K562 (cell line): Measurements from ENCODE around the gene ANO6. TPM values are rescaled to one million over a fixed set of nuclear protein-coding genes. Genes with fewer than 3 reads are reported as not detected.

Source experiments
- BDP1 ChIP-seq: IDR thresholded peaks from 3 replicates; pipeline ENCODE4 v1.6.1; 2011; ENCODE audit not compliant: insufficient read length, insufficient read depth
- C11orf30 ChIP-seq: fragments of 450-650 bp; IDR thresholded peaks from 2 replicates; pipeline ENCODE4 v1.6.1; 2016; ENCODE audit warnings: low read depth, mild to moderate bottlenecking
- DIDO1 ChIP-seq: fragments of 450-650 bp; IDR thresholded peaks from 2 replicates; pipeline ENCODE4 v1.6.1; 2016; ENCODE audit warnings: low read depth, missing biosample characterization, missing genetic modification characterization
- ELF4 ChIP-seq: fragments of 450-650 bp; formaldehyde crosslinking; IDR thresholded peaks from 2 replicates; pipeline ENCODE4 v1.4.0; 2022; ENCODE audit warnings: missing genetic modification characterization
- HDAC3 ChIP-seq: fragments of 450-650 bp; IDR thresholded peaks from 2 replicates; pipeline ENCODE4 v1.6.1; 2018; ENCODE audit warnings: borderline replicate concordance, mild to moderate bottlenecking, moderate library complexity; ENCODE audit not compliant: partially characterized antibody
- HDAC6 ChIP-seq: IDR thresholded peaks from 2 replicates; pipeline ENCODE4 v1.6.1; 2012; ENCODE audit warnings: low read depth, mild to moderate bottlenecking, control low read depth, inconsistent platforms, low read length, moderate library complexity
- HLTF ChIP-seq: fragments of 450-650 bp; IDR thresholded peaks from 2 replicates; pipeline ENCODE4 v1.6.1; 2016
- KAT7 ChIP-seq: sonication (generic); formaldehyde crosslinking; IDR thresholded peaks from 2 replicates; pipeline ENCODE4 v1.8.0; 2022; ENCODE audit warnings: missing genetic modification reagents, mild to moderate bottlenecking, borderline replicate concordance
- MEF2A ChIP-seq: IDR thresholded peaks from 2 replicates; pipeline ENCODE4 v1.6.1; 2011; ENCODE audit warnings: low read depth, mild to moderate bottlenecking, low read length, moderate library complexity; ENCODE audit not compliant: control insufficient read depth
- MIER1 ChIP-seq: fragments of 450-650 bp; IDR thresholded peaks from 2 replicates; pipeline ENCODE4 v1.6.1; 2016; ENCODE audit warnings: antibody characterized with exemption, mild to moderate bottlenecking, low read depth
- PHF20 ChIP-seq: fragments of 450-650 bp; IDR thresholded peaks from 2 replicates; pipeline ENCODE4 v1.6.1; 2018; ENCODE audit not compliant: partially characterized antibody
- RBFOX2 ChIP-seq: fragments of 200-400 bp; formaldehyde crosslinking; IDR thresholded peaks from 2 replicates; pipeline ENCODE4 v1.6.1; 2017; ENCODE audit warnings: low read depth, mild to moderate bottlenecking, low read length, moderate library complexity
- RBM17 ChIP-seq: fragments of 200-400 bp; formaldehyde crosslinking; IDR thresholded peaks from 2 replicates; pipeline ENCODE4 v1.6.1; 2017; ENCODE audit warnings: low read depth, mild to moderate bottlenecking, low read length, borderline replicate concordance
- SIX5 ChIP-seq, 2 experiments: IDR thresholded peaks; 2 replicates each; pipeline ENCODE4 v1.6.1; 2011; ENCODE audit warnings: low read length in 2 of 2, borderline replicate concordance in 1 of 2, low read depth in 1 of 2, mild to moderate bottlenecking in 1 of 2, moderate library complexity in 1 of 2; ENCODE audit not compliant: insufficient read depth in 1 of 2
- SMAD1 ChIP-seq: fragments of 150-350 bp; IDR thresholded peaks from 2 replicates; pipeline ENCODE4 v1.6.1; 2014; ENCODE audit warnings: low read length, low read depth; ENCODE audit not compliant: partially characterized antibody
- THRA ChIP-seq: fragments of 450-650 bp; IDR thresholded peaks from 2 replicates; pipeline ENCODE4 v1.6.1; 2017; ENCODE audit warnings: mild to moderate bottlenecking, moderate library complexity
- WHSC1 ChIP-seq: IDR thresholded peaks from one replicate; pipeline ENCODE4 v1.6.1; 2012; ENCODE audit warnings: low read length, control low read depth, inconsistent platforms
- ZNF239 ChIP-seq: fragments of 250-450 bp; sonication (Bioruptor Pico); IDR thresholded peaks from 2 replicates; pipeline ENCODE4 v1.4.0; 2020; ENCODE audit warnings: mild to moderate bottlenecking
- ZNF507 ChIP-seq: conservative IDR thresholded peaks from 2 replicates; pipeline ENCODE4 v1.6.1; 2017; ENCODE audit warnings: missing genetic modification characterization, missing compliant biosample characterization
- ZNF785 ChIP-seq: fragments of 250-450 bp; sonication (Bioruptor Pico); IDR thresholded peaks from 2 replicates; pipeline ENCODE4 v1.4.0; 2020; ENCODE audit warnings: mild to moderate bottlenecking
- ZNF830 ChIP-seq: fragments of 250-450 bp; sonication (Bioruptor Pico); IDR thresholded peaks from 2 replicates; pipeline ENCODE4 v1.5.0; 2021; ENCODE audit warnings: mild to moderate bottlenecking
- polyA plus RNA-seq, 8 experiments: library from polyadenylated mRNA; depleted of rRNA in 4 of 8; stranded (reverse) in 5 of 8; unstranded in 3 of 8; fragments of >200 nt; fragmentation: Nextera tagmentation in 2 of 8; fragmentation: Illumina TruSeq in 1 of 8; extraction: Ambion mirVana in 2 of 8; extraction: Trizol in 1 of 8; gene quantifications; 2 replicates each; pipeline versions ENCODE4 v1.2.1 to v1.2.3, GENCODE V29; 2011 to 2014; ENCODE audit warnings: inconsistent platforms in 1 of 8, missing spikeins in 1 of 8
- total RNA-seq, 7 experiments: library from RNA; depleted of rRNA in 6 of 7; stranded (reverse); fragments of >200 nt in 6 of 7; fragmentation: Illumina TruSeq in 2 of 7; extraction: Trizol in 2 of 7; gene quantifications; 2 replicates each; pipeline versions ENCODE4 v1.2.1 to v1.2.3, GENCODE V29; 2011 to 2021; ENCODE audit warnings: low replicate concordance in 1 of 7
- TF ChIP-seq, protein P1 (sequence below), 2 experiments: IDR thresholded peaks; 2 replicates each; pipeline ENCODE4 v1.6.1; 2012; ENCODE audit warnings: improper control_type of control experiment in 2 of 2, low read depth in 2 of 2, low read length in 2 of 2, borderline replicate concordance in 1 of 2
- TF ChIP-seq, protein P2 (sequence below): fragments of 450-650 bp; IDR thresholded peaks from 2 replicates; pipeline ENCODE4 v1.6.1; 2016; ENCODE audit warnings: low read depth, mild to moderate bottlenecking, moderate library complexity

The ANO6 gene
- total and polyA plus RNA-seq, 9 of the 15 experiments (the other 6 are each of a cell fraction or from before 2014, with no cell fraction given) = 3.5 to 24.7 (median 20.3) TPM

DNA sequence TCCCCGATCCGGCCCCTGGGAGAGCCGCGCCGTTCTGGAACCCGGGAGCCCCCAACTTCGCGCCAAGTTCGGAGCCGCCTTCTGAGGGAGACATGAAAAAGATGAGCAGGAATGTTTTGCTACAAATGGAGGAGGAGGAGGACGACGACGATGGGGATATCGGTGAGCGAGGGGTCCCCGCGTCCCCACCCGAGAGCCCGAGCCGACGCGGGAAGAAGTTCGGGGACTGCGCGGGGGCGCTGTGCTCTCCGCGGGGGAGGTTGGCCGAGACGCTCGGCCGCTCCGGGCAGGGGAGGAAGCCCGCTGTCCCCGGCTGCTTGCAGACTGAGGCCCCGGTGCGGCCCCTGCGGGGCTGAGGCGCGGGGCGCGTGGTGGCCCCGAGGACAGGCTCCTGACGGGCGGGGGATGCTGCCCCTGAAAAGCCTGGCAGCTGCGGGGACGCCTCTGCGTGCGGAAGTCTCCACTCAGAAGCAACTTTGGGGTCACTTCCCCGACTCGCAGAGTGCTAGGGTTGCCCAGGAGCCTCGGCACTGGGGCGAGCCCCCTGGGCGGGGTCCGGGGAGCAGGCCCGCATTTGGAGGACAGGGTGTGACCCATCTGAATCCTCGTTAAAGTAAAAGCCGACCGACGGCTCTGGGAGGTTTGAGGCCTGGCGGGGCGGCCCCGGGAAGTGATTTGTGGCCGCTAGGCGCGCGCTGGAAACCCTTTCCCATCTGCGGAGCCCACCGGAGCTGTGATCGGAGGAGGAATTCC, 511 bp downstream of the ANO6 start (continued):
- no peak for TF ChIP-seq THRA
- TF ChIP-seq SIX5 (IDR thresholded peaks at IDR 0.05; ENCODE audit: borderline replicate concordance in 1 of 2, insufficient read depth in 1 of 2, low read depth in 1 of 2, low read length in 2 of 2) = no peak
- no peak for TF ChIP-seq HDAC6
- TF ChIP-seq C11orf30 = no peak
- no peak for TF ChIP-seq MEF2A
- TF ChIP-seq, protein P1, sequence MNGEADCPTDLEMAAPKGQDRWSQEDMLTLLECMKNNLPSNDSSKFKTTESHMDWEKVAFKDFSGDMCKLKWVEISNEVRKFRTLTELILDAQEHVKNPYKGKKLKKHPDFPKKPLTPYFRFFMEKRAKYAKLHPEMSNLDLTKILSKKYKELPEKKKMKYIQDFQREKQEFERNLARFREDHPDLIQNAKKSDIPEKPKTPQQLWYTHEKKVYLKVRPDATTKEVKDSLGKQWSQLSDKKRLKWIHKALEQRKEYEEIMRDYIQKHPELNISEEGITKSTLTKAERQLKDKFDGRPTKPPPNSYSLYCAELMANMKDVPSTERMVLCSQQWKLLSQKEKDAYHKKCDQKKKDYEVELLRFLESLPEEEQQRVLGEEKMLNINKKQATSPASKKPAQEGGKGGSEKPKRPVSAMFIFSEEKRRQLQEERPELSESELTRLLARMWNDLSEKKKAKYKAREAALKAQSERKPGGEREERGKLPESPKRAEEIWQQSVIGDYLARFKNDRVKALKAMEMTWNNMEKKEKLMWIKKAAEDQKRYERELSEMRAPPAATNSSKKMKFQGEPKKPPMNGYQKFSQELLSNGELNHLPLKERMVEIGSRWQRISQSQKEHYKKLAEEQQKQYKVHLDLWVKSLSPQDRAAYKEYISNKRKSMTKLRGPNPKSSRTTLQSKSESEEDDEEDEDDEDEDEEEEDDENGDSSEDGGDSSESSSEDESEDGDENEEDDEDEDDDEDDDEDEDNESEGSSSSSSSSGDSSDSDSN (IDR thresholded peaks at IDR 0.05; ENCODE audit: borderline replicate concordance in 1 of 2, low read depth in 2 of 2, low read length in 2 of 2) = peak; percentile 62 to 77; a peak in 2 of 4 replicates
- TF ChIP-seq ZNF785 = no peak
- TF ChIP-seq ZNF830 (CRISPR knock-in tag) = no peak
- no peak for TF ChIP-seq PHF20
- no peak for TF ChIP-seq HLTF
- TF ChIP-seq, protein P2, sequence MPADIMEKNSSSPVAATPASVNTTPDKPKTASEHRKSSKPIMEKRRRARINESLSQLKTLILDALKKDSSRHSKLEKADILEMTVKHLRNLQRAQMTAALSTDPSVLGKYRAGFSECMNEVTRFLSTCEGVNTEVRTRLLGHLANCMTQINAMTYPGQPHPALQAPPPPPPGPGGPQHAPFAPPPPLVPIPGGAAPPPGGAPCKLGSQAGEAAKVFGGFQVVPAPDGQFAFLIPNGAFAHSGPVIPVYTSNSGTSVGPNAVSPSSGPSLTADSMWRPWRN = no peak
- no peak for TF ChIP-seq DIDO1 (tag)
- TF ChIP-seq MIER1 = no peak
- no peak for TF ChIP-seq ZNF239
- no peak for TF ChIP-seq WHSC1
- no peak for TF ChIP-seq HDAC3
- TF ChIP-seq RBM17 = no peak
- TF ChIP-seq BDP1 = no peak
- TF ChIP-seq SMAD1 = no peak
- TF ChIP-seq ZNF507 (tag) = no peak
- peak; percentile 78 for TF ChIP-seq RBFOX2
- no peak for TF ChIP-seq ELF4 (CRISPR knock-in tag)
- TF ChIP-seq KAT7 = peak; percentile 43; the same call in 1 of the 2 replicates
